Naive thymus-derived CD8-positive, alpha-beta T cell (primary cell): ENCODE measurements around the gene SEMA3G. TPM values are rescaled to one million over a fixed set of nuclear protein-coding genes. Genes with fewer than 3 reads are reported as not detected.

ENCODE experiments used
- ATAC-seq, 2 donors: fragments of 150-1000 bp; cut with Tn5 transposase in 1 of 2; sonication (Bioruptor Pico), chemical (Tn5 transposase) in 1 of 2; 1 replicate in 1 of 2; 2 replicates in 1 of 2; pipeline ENCODE4 v1.10.0; 2021; ENCODE audit warnings: mild to moderate bottlenecking in 2 of 2, moderate library complexity in 2 of 2
- POLR2A ChIA-PET: fragments of 350-600 bp; sonication (Branson Sonifier 250); formaldehyde crosslinking; loops from one replicate; lab custom pipeline; 2021; ENCODE audit warnings: antibody characterized with exemption; lab: Charles Lee
- DNase-seq, 10 donors: peaks; one replicate each; pipeline versions ENCODE4 v3.0.0 to v3.0.0-alpha.2; 2020 to 2022
- H3K27ac Mint-ChIP-seq, 10 donors: one replicate each; pipeline ENCODE4 v1.8.0; 2020 to 2022; ENCODE audit warnings: mild to moderate bottlenecking in 10 of 10, mixed read lengths in 10 of 10, moderate library complexity in 4 of 10, inconsistent platforms in 1 of 10
- H3K27me3 Mint-ChIP-seq, 5 donors: one replicate each; pipeline ENCODE4 v1.8.0; 2021 to 2022; ENCODE audit warnings: mixed read lengths in 5 of 5
- H3K36me3 Mint-ChIP-seq, 3 donors: one replicate each; pipeline ENCODE4 v1.8.0; 2020 to 2022; ENCODE audit warnings: mixed read lengths in 3 of 3, mild to moderate bottlenecking in 2 of 3, inconsistent platforms in 1 of 3
- H3K4me1 Mint-ChIP-seq, 4 donors: one replicate each; pipeline ENCODE4 v1.8.0; 2021 to 2022; ENCODE audit warnings: mixed read lengths in 4 of 4
- H3K4me3 Mint-ChIP-seq, 10 donors: one replicate each; pipeline ENCODE4 v1.8.0; 2020 to 2022; ENCODE audit warnings: mild to moderate bottlenecking in 10 of 10, mixed read lengths in 10 of 10, moderate library complexity in 6 of 10, inconsistent platforms in 1 of 10
- H3K9me3 Mint-ChIP-seq, 9 donors: one replicate each; pipeline ENCODE4 v1.8.0; 2020 to 2022; ENCODE audit warnings: mixed read lengths in 9 of 9, mild to moderate bottlenecking in 3 of 9, inconsistent platforms in 1 of 9, moderate library complexity in 1 of 9
- polyA plus RNA-seq, 3 donors: library from polyadenylated mRNA; unstranded; fragments of 300-500 nt; fragmentation: Illumina TruSeq; gene quantifications; one replicate each; pipeline ENCODE4 v1.2.3, GENCODE V29; 2021
- total RNA-seq, 8 experiments: library from RNA in 2 of 8; stranded (reverse) in 2 of 8; gene quantifications; one replicate each; pipeline ENCODE4 v1.2.3 and lab custom pipeline; 2021 to 2026

Gene SEMA3G
- total and polyA plus RNA-seq, 5 experiments from 2014 or later = not detected

DNA sequence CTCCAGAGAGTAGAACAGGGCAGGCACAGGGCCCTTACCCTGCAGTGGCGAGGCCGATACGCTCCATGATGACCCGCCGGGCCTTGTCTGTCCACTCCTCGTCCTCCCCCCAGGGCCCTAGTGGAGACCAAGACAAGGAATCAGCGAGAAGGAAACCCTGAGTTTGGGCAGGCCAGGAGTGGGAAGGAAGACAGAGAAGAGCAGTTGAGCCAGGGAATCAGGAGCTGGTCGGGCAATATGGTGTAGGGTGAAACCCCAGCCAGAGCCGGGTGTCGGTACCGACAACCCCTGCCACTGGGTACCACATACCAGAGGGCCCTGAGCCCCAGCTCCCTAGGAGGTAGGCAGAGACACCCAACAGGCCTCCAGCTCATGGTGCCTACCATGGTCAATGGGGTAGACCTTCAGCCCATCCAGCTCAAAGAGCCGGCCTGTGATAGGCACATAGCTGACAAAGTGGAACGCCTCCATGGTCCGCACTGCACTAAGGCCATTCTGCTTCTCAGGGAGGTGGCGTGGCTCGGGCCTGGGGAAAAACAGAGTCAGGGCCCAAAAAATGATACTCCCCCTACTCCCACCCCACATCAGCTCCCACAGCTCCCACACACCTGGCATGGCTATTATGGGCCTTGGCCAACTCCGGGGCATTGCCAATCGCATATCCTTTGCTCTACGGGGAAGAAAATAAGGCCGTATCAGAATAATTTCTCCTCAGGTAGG, 38.0 kb downstream of the SEMA3G start:
- H3K27me3 Mint-ChIP-seq = no peaks in the 10 kb centered on the region
- POLR2A ChIA-PET = interaction anchor here (1.0 kb wide), 1 partner anchor 252 kb away, joined by 3 read pairs; no protein-coding TSS in a partner anchor
- ATAC-seq (no peak), DNase-seq (peak in 1 of 10 donors; percentile 59)
- peak overlapping the region in 5 of 10 donors; percentile 17 to 65 (median 47) for H3K27ac Mint-ChIP-seq
- H3K4me3 Mint-ChIP-seq = peak overlapping the region in 1 of 10 donors; percentile 48
- H3K4me1 Mint-ChIP-seq = peaks cover 21 to 33% (median 29%) of the 10 kb centered on the region in 4 donors
- H3K36me3 Mint-ChIP-seq = peaks cover 0 to 55% (median 6%) of the 10 kb centered on the region in 3 donors
- no peaks in the 10 kb centered on the region for H3K9me3 Mint-ChIP-seq

DNA sequence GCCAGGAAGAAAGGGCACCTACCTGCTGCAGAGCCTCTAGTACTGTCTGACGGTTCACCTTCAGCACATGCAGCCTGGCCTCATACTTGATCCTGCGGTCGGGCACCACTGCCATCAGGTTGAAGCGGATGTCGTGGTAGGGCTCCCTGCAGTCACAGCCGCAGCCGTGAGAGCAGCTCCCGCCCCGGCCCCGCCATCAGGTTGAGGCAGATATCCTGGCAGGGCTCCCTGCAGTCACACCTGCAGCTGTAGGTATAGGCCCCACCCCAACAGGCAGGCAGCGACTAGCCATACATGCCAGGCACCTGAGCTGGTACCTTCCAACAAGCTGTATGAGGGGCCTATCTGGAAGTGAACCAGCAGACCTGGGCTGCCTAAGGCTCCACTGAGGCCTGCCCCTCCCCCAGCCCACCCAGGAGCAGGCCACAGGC, 38.7 kb downstream of the SEMA3G start:
- Mint-ChIP-seq H3K36me3 (peaks cover 0 to 62% (median 6%) of the 10 kb centered on the region in 3 donors), H3K4me3 (peak overlapping the region in 1 of 10 donors; percentile 48), H3K4me1 (peaks cover 18 to 26% (median 22%) of the 10 kb centered on the region in 4 donors), H3K27ac (peak overlapping the region in 2 of 10 donors; percentile 29 to 52), H3K27me3 (no peaks in the 10 kb centered on the region), H3K9me3 (no peaks in the 10 kb centered on the region)
- ATAC-seq = no peak
- DNase-seq = peak in 1 of 10 donors; percentile 60
- POLR2A ChIA-PET = interaction anchor here (1.0 kb wide), 1 partner anchor 251 kb away, joined by 3 read pairs; no protein-coding TSS in a partner anchor

DNA sequence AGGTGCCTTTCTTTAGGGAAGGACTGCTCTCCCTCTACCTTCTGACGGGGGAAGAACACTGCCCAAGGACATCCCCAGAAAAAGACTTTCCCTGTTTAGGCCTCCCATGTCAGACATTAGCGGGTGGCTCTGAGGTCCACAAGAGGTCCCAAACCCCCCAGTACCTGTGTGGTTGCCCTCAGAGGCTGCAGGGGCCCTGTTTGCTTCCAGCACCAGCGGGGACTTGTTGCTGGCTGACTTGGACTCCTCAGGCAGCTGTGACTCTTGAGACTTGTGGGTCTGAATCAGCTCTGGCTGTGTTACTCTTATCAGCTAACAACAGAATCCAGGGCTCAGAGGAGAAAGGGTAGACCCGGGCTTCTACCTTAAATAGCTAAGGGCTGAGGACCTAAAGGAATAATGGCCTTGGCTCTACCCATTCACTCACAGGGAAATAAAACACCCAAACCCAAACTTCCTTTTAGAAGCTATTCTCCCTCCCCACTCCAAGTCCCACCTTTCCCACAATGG, 39.2 kb downstream of the SEMA3G start:
- peaks cover 0 to 63% (median 6%) of the 10 kb centered on the region in 3 donors for H3K36me3 Mint-ChIP-seq
- H3K4me3 Mint-ChIP-seq = peak overlapping the region in 1 of 10 donors; percentile 20
- DNase-seq = peak in 1 of 10 donors; percentile 31
- no peaks in the 10 kb centered on the region for H3K9me3 Mint-ChIP-seq
- POLR2A ChIA-PET = no interaction called here
- ATAC-seq = no peak
- peaks cover 14 to 21% (median 17%) of the 10 kb centered on the region in 4 donors for H3K4me1 Mint-ChIP-seq
- no peaks in the 10 kb centered on the region for H3K27me3 Mint-ChIP-seq
- peak overlapping the region in 2 of 10 donors; percentile 20 to 44 for H3K27ac Mint-ChIP-seq

DNA sequence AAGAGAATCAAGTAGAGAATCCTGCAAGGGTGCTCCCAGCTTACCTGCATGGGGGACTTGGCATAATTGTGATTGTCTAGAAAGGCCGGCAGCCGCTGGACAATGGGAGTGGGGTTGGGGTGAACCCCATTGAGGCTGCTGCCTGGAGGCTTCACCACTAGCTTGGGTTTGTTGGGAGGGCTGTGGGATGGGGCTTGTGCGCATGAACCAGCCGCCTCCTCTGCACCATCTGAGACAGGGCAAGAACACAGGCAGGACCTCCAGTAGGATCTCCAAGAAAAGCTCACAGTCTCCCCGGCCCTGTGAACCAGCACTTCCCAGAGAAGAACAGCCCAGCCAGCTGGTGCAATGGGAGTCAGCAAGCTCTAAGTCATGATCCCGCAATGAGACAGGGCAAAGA, 39.8 kb downstream of the SEMA3G start:
- Mint-ChIP-seq H3K27ac (peak overlapping the region in 1 of 10 donors; percentile 6), H3K36me3 (peaks cover 0 to 63% (median 6%) of the 10 kb centered on the region in 3 donors), H3K27me3 (no peaks in the 10 kb centered on the region), H3K4me3 (no peak overlapping the region), H3K9me3 (no peaks in the 10 kb centered on the region), H3K4me1 (peaks cover 14 to 21% (median 17%) of the 10 kb centered on the region in 4 donors)
- POLR2A ChIA-PET = interaction anchor here (0.6 kb wide), 1 partner anchor 49 kb away, joined by 4 read pairs; the partner anchor contains the start of gene TNNC1
- no peak for ATAC-seq
- DNase-seq = peak in 1 of 10 donors; percentile 62

DNA sequence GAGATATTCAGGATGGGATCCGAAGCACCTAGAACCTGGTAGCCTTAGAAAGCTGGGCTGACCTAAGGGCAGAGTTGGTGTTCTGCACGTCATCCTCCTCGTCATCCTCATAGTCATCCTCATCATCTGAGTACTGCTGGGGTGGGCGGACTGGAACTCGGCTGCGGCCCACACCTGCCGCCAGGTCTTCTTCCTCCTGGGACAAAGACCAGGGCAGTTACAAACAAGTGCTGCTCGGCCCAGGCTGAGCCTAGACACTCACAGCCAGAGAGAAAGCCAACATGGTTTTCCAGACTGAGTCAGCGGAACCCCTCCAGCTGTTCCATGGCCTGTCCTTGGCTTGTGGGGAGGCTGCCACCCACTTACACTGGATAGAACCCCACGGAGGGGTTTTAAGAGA, 40.5 kb downstream of the SEMA3G start:
- no peak overlapping the region for H3K4me3 Mint-ChIP-seq
- H3K27me3 Mint-ChIP-seq = no peaks in the 10 kb centered on the region
- peaks cover 0 to 63% (median 6%) of the 10 kb centered on the region in 3 donors for H3K36me3 Mint-ChIP-seq
- peak overlapping the region in 1 of 10 donors; percentile 4 for H3K27ac Mint-ChIP-seq
- H3K9me3 Mint-ChIP-seq = no peaks in the 10 kb centered on the region
- DNase-seq (peak in 1 of 10 donors; percentile 26), ATAC-seq (no peak)
- peaks cover 14 to 21% (median 17%) of the 10 kb centered on the region in 4 donors for H3K4me1 Mint-ChIP-seq
- POLR2A ChIA-PET = no interaction called here

DNA sequence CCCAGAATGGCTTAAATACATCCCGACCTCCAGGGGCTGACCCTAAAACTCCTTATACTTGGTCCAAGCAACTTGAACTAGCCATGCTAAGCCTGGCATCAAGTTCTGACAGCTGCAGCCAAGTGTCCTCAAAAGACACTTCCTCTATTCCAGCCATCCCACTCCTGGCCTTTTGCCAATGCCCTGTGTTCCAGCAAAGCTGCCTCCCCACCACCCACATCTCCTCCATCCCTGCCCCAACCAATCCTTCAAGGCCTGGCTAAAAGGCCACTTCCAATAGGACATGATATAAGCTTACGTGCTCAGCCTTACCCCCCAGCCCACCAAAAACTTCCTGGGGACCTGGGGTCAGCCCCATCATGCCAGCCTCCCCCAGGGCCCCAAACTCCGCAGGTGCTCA, 40.9 kb downstream of the SEMA3G start:
- POLR2A ChIA-PET = no interaction called here
- no peak for ATAC-seq
- no peak overlapping the region for H3K4me3 Mint-ChIP-seq
- peaks cover 10 to 16% (median 13%) of the 10 kb centered on the region in 4 donors for H3K4me1 Mint-ChIP-seq
- peak overlapping the region in 2 of 10 donors; percentile 4 to 72 for H3K27ac Mint-ChIP-seq
- H3K36me3 Mint-ChIP-seq = peaks cover 0 to 65% (median 6%) of the 10 kb centered on the region in 3 donors
- H3K9me3 Mint-ChIP-seq = no peaks in the 10 kb centered on the region
- no peaks in the 10 kb centered on the region for H3K27me3 Mint-ChIP-seq
- DNase-seq = peak in 1 of 10 donors; percentile 41

DNA sequence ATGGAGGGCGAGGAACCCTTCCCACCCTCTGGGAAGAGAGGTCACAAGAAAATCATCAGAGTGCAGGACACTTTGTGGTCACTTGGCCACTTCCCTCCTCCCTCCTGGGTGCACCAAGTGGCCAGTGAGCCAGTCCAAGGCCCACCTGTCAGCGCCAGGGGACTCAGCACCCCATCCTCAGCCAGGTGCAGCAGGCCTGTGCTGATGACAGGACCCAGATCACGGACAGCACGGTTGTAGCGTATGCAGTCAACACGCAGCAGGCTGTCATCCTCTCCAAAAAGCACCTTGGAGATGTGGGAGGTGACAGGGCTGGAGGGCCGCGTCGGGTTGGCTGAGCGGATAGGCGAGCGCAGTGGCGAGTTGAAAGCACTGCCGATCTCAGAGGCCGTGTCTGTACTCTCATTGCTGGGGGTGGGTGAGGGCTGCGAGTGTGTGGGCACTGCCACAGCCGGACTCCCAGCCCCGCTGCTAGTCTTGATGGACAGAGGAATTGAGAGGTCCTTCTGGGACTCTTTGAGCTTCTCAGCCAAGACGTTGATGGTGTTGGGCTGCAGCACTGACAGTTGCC, 41.5 kb downstream of the SEMA3G start:
- Mint-ChIP-seq H3K27me3 (no peaks in the 10 kb centered on the region), H3K4me3 (no peak overlapping the region), H3K36me3 (peaks cover 0 to 66% (median 6%) of the 10 kb centered on the region in 3 donors), H3K4me1 (peaks cover 5 to 10% (median 7%) of the 10 kb centered on the region in 4 donors), H3K27ac (no peak overlapping the region), H3K9me3 (no peaks in the 10 kb centered on the region)
- ATAC-seq (no peak), DNase-seq (peak in 1 of 10 donors; percentile 53)
- POLR2A ChIA-PET = no interaction called here

DNA sequence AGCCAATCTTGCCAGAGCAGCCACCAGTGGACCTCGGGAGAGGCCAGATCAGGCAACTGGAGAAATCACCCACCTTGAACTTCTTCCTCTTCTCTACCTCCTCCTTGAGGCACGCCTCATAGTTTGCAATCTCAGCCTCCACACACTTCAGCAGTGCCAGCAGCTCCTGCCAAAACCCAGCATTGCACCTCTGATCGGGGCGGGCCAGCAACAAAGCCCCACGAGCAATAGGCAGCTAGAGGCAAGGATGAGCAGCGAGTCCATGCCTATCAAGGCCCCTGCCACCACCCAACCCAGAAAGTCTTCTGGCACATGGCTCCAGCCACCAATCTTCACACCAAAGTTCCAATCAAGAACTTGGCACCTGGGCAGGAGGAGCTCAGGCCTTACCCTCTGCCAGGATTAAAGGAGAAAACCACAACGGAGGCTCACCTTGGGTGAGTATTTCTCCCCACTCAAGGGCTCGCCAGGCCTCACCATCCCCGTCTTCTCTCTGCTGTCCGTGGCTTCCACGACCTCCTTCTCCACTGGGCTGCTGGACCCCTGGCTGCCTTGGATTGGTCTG, 42.1 kb downstream of the SEMA3G start:
- POLR2A ChIA-PET = no interaction called here
- H3K27ac Mint-ChIP-seq = peak overlapping the region in 4 of 10 donors; percentile 8 to 53 (median 34)

DNA sequence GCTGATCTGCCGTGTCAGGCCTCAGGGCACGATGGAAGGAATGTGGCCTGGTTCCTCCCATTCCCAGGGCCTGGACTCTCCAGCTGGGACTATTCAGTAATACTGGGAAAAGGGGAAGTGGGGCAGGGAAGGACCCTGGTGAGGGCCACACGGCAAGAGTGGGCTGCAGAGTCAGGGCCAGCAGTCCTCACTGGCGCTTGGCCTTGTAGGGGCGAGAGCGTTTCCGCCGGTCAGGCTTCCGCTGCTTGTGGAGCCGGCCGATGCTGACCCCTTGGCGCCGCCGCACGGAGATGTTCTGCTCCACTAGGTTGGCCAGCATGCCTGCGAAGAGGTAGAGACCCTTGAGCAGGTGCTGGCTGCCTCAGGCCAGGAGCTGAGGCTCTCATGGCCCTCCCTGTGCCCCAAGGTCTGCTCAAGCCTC, 42.8 kb downstream of the SEMA3G start:
- H3K27me3 Mint-ChIP-seq = no peaks in the 10 kb centered on the region
- H3K27ac Mint-ChIP-seq = peak overlapping the region in 1 of 10 donors; percentile 53
- peaks cover 0 to 3% (median 2%) of the 10 kb centered on the region in 4 donors for H3K4me1 Mint-ChIP-seq
- no peaks in the 10 kb centered on the region for H3K9me3 Mint-ChIP-seq
- no peak for ATAC-seq
- H3K4me3 Mint-ChIP-seq = no peak overlapping the region
- H3K36me3 Mint-ChIP-seq = peaks cover 0 to 63% (median 6%) of the 10 kb centered on the region in 3 donors
- peak in 1 of 10 donors; percentile 60 for DNase-seq
- POLR2A ChIA-PET = interaction anchor here (0.5 kb wide), 1 partner anchor 16 kb away, joined by 3 read pairs; no protein-coding TSS in a partner anchor

More for the DNA sequence above, 42.1 kb downstream of the SEMA3G start:
- no peaks in the 10 kb centered on the region for H3K9me3 Mint-ChIP-seq
- peaks cover 0 to 66% (median 6%) of the 10 kb centered on the region in 3 donors for H3K36me3 Mint-ChIP-seq
- peaks cover 0 to 5% (median 3%) of the 10 kb centered on the region in 4 donors for H3K4me1 Mint-ChIP-seq
- no peak overlapping the region for H3K4me3 Mint-ChIP-seq
- H3K27me3 Mint-ChIP-seq = no peaks in the 10 kb centered on the region
- peak in 1 of 10 donors; percentile 42 for DNase-seq
- ATAC-seq = no peak

DNA sequence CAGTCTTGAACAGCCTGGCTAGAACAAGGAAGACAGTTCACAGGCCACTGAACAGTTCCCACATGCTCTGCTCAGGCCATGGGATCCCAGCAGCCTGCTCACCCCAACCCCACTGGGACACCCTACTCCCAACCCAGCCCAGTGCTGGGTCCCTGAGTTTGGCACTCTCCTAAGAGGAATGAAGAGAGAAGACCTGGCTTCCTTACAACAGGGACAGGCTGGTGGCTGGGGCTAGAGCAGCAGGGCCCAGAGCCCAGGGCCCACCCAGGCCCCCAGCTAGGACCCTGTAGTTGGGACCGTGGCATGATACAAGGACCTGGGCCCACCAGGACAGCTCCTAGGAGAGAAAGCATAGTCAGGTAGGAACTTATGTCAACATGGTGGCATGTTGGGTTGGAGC, 43.4 kb downstream of the SEMA3G start:
- ATAC-seq (peak in 1 of 2 donors; percentile 7), DNase-seq (no peak)
- Mint-ChIP-seq H3K27me3 (no peaks in the 10 kb centered on the region), H3K27ac (peak overlapping the region in 5 of 10 donors; percentile 14 to 71 (median 48)), H3K36me3 (peaks cover 0 to 59% (median 6%) of the 10 kb centered on the region in 3 donors), H3K4me1 (peaks cover 0 to 2% (median 2%) of the 10 kb centered on the region in 4 donors), H3K4me3 (no peak overlapping the region), H3K9me3 (no peaks in the 10 kb centered on the region)
- POLR2A ChIA-PET = no interaction called here

DNA sequence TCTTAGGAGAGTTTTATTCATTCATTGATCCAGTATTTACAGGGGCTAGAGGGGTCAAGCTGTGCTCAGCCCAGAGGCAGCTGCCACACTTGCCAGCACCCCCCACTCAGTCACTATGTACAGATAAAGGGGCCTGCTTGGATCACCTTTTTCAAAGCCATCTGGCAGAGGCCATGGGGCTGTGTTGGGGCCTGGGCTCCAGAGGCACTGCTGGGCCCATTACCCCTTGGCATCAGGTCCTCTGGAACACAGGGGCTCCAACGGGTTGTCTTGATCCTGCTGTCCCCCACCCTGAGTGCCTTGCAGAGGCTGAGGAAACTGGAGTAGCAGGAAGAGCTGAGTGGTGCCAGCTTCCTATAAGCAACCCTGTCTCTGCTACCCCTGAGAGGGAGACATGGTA, 43.9 kb downstream of the SEMA3G start:
- H3K27ac Mint-ChIP-seq = peak overlapping the region in 6 of 10 donors; percentile 14 to 71 (median 38)
- H3K9me3 Mint-ChIP-seq = no peaks in the 10 kb centered on the region
- peaks cover 0 to 56% (median 6%) of the 10 kb centered on the region in 3 donors for H3K36me3 Mint-ChIP-seq

DNA sequence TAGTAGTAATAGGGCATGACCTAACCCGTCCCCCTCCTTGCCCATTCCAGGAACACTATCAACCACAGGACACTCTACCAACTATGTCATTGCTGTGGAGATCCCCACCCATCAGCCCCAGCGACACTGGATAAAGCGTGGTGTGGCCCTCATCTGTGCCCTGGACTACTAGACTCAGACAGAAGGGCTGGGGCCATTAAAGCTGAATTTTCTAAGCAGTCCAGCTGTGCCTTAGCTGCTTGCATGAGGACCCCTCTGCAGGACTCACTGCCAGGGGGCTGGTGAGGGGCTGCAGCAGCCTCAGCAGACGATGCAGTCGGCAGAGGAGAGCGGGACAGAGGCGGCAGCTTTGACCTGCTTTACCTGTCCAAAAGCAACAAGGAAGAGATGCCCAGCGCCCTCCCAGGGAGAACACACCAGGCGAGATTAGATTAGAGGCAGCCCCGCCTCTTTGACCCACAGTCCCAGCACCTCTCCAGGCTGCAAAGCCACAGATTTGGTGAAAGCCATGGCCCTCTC, 44.6 kb downstream of the SEMA3G start:
- H3K9me3 Mint-ChIP-seq = no peaks in the 10 kb centered on the region

More for the DNA sequence above, 43.9 kb downstream of the SEMA3G start:
- ATAC-seq (peak in 1 of 2 donors; percentile 11), DNase-seq (no peak)
- peaks cover 0 to 2% (median 2%) of the 10 kb centered on the region in 4 donors for H3K4me1 Mint-ChIP-seq
- POLR2A ChIA-PET = no interaction called here
- no peaks in the 10 kb centered on the region for H3K27me3 Mint-ChIP-seq
- no peak overlapping the region for H3K4me3 Mint-ChIP-seq

More for the DNA sequence above, 44.6 kb downstream of the SEMA3G start:
- Mint-ChIP-seq H3K27ac (peak overlapping the region in 3 of 10 donors; percentile 40 to 68 (median 66)), H3K4me3 (no peak overlapping the region), H3K36me3 (peaks cover 0 to 52% (median 6%) of the 10 kb centered on the region in 3 donors), H3K4me1 (peaks cover 0 to 2% (median 0%) of the 10 kb centered on the region in 4 donors), H3K27me3 (no peaks in the 10 kb centered on the region)
- DNase-seq = peak in 1 of 10 donors; percentile 49
- POLR2A ChIA-PET = no interaction called here
- ATAC-seq = no peak
